HUDEP-2 (cell line): Measurements from ENCODE around the gene SZRD1.
"Not testable (repeated sequence)": the region's sequence is repeated elsewhere in the genome, so short reads cannot be mapped to it uniquely, and the experiment has no call there.

Experiments
- DNase-seq, 76 experiments: peaks; one replicate each; lab custom pipeline; 2025; ENCODE audit not compliant: unreplicated experiment in 76 of 76; lab: John Stamatoyannopoulos, UW

SZRD1 gene, protein sequence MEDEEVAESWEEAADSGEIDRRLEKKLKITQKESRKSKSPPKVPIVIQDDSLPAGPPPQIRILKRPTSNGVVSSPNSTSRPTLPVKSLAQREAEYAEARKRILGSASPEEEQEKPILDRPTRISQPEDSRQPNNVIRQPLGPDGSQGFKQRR

GRCh38 chr1:16366722-16367257 is at the start of gene SZRD1:
Gene SZRD1, plus strand, starts transcription at chr1:16367242. Its CDS starts 16 bp downstream, at chr1:16367258.
- peak in 74 of 76 experiments; percentile 64 to 98 (median 94) for DNase-seq

DNA sequence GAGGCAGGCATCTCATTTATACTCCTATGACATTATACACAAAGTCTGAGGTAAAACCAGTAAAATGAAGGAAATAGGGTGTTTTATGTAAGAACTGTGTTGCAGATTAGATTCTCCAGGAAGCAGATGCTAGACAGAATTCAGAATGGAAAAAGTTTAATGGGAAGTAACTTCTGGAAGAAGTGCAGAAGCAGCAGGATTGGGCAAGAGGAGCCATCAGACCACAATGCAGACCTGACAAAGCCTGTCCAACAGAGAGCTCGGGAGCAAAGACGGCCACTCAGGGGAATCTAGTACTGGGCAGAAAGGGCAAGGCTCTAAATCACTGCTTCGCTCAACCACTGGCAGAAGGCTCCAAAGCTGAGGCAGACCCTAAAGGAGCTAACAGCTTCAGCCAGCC is 48.5 kb upstream of the SZRD1 start:
- no peak for DNase-seq

- DNase-seq: no peak
Observed at GRCh38 chr1:16321176-16321867, 45.7 kb upstream of the SZRD1 start.

DNA sequence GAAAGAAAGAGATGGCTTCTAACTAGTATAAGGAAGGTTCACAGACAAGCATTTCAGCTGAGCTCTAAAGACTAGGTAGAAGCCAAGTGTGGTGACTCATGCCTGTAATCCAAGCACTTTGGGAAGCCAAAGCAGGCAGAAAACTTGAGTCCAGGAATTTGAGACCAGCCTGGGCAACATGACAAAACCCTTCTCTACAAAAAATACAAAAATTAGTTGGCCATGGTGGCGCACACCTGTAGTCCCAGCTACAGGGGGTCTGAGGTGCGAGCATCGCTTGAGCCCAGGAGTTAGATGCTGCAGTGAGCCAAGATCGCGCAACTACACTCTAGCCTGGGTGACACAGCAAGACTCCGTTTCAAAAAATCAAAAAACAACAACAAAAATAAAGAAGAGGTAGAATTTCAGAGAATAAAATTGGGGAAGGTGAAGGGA is 42.6 kb upstream of the SZRD1 start:
- no peak for DNase-seq

- no peak for DNase-seq
Observed at GRCh38 chr1:16326833-16327404, 40.1 kb upstream of the SZRD1 start.

DNA sequence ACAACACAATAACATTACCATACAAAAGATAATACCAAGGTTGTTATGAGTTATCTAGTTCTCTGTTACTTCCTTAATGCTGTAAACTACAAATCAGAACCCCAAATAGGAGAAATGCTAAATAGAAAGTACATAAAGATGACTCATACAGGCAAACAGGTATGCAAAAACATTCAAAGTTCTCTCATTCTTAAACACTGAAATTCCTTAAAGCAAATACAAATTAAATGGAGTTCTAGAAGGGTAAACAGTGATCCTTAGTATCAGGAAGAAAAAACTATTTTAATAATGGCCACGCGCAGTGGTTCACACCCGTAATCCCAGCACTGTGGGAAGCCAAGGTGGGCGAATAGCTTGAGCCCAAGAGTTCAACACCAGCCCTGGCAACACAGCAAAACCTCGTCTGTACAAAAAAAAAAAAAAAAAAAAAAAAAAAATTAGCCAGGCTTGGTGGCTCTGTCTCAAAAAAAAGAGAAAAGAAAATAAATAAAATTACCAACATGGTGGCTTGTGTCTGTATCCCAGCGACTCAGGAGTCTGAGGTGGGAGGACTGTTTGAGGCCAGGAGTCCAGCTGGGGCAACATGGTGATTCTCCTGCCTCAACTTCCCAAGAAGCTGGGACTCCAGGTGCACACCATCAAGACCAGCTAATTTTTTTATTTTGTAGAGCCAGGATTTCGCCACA is 32.2 kb upstream of the SZRD1 start:
- no peak for DNase-seq

DNA sequence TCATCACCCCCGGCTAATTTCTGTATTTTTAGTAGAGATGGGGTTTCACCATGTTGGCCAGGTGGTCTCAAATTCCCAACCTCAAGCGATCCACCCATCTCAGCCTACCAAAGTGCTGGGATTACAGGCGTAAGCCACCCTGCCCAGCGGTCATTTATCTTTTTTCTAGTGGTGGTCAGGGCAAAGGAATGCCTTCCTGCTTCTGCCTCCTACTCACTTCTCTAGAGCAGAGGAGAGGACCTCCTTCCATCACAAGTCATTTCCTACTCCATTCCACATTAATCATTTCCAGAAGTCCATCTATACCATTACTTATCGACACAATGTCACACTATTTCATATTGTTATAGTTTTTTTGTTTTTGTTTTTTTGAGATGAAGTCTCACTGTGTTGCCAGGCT is 28.1 kb upstream of the SZRD1 start:
- DNase-seq: no peak

- DNase-seq: no peak
Observed at GRCh38 chr1:16340673-16341072, 26.4 kb upstream of the SZRD1 start.

GRCh38 chr1:16342331-16343062 is 24.5 kb upstream of the SZRD1 start:
- no peak for DNase-seq

GRCh38 chr1:16343276-16343675 is 23.8 kb upstream of the SZRD1 start:
- not testable (repeated sequence) for DNase-seq

DNA sequence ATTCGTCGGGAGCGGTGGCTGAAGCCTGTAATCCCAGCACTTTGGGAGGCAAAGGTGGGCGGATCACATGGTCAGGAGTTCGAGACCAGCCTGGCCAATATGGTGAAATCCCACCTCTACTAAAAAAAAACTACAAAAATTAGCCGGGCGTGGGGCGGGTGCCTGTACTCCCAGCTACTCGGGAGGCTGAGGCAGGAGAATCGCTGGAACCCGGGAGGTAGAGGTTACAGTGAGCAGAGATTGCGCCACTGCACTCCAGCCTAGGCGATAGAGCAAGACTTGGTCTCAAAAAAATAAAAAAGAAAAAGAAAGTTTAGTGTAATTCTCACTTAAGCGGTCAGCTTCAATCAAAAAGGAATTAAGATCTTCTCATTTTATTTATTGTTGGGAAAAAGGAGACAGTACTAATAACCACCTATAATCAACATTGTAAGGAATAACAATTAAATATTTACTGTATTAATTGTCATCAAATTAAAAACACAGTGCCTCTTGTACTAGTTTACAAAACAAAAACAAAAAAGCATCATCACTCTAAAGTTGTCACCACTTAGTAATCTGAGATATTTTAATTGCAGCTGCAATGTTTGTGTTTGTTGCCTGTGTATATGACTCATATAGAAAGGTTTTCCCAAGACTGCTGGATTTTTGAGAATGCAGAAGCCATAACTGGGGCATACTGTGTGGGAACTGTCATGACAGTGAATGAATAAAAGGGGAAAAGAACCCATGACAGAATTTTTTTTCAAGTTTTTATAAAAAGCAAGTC is 18.4 kb upstream of the SZRD1 start:
- no peak for DNase-seq

- DNase-seq: no peak
Observed at GRCh38 chr1:16349847-16350406, 17.1 kb upstream of the SZRD1 start.

- DNase-seq: peak in 10 of 76 experiments; percentile 2 to 21 (median 8)
Observed at GRCh38 chr1:16351456-16351993, 15.5 kb upstream of the SZRD1 start.

- DNase-seq: peak in 74 of 76 experiments; percentile 26 to 90 (median 83)
Observed at GRCh38 chr1:16351994-16352841, 14.8 kb upstream of the SZRD1 start, which contains the start of gene FBXO42. Gene FBXO42, minus strand, starts transcription at chr1:16352480. Its CDS starts 37,062 bp downstream, at chr1:16315418.

DNA sequence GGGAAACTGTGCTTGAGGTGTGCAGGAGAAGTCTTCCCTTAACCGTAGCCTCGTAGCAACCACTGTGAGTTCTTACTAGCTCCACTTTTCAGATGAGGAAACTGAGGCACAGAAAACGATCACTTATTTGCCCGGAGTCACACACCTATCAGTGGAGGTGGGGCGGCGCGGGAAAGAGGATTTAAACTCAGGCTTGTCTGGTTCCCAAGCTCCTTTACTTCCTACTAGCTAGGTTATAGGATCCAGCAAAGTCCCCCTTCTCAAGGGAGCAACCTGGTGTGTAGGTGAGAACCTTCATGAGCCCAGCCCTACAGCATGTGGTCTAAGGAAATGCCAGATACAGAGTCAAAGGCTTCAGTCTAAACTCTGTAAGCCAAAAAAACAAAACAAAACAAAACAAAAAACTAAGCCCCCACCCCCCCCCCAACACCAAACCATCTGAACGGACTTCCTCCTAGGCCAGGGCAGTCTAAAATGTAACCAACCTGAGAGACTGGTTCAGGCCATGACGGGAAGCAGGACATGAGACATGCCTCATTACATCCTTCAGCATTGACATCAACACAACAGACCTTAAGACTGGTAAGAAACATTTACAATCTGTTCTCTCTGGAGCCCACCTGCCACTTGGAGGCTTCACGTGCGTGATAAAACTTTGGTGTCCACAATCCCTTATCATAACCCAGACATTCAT is 14.1 kb upstream of the SZRD1 start:
- peak in 1 of 76 experiments; percentile 73 for DNase-seq

DNA sequence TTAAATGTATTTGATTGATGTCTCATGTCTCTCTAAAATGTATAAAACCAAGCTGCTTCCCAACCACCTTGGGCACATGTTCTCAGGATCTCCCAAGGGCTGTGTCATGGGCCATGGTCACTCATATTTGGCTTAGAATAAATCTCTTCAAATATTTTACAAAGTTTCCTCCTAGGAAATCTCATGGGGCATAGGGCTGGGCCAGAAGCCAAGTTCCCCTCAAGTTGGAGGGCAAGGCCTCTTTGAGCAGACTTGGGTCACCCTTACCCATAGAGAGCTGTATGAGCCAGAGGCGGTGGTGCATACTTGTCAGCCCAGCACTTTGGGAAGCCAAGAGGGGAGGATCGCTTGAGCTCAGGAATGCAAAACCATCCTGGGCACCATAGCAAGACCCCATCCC is 12.4 kb upstream of the SZRD1 start:
- DNase-seq: no peak

- no peak for DNase-seq
Observed at GRCh38 chr1:16356867-16357266, 10.2 kb upstream of the SZRD1 start.

- DNase-seq: not testable (repeated sequence)
Observed at GRCh38 chr1:16365146-16365498, 1.9 kb upstream of the SZRD1 start.
